GM21576 (cell line): ENCODE data around the gene LRRC63.

Experiments
- ATAC-seq: cut with Tn5 transposase; IDR thresholded peaks from one replicate; pipeline ENCODE4 v1.9.1; 2021; ENCODE audit warnings: mild to moderate bottlenecking, moderate library complexity; ENCODE audit not compliant: unreplicated experiment

LRRC63 gene

DNA sequence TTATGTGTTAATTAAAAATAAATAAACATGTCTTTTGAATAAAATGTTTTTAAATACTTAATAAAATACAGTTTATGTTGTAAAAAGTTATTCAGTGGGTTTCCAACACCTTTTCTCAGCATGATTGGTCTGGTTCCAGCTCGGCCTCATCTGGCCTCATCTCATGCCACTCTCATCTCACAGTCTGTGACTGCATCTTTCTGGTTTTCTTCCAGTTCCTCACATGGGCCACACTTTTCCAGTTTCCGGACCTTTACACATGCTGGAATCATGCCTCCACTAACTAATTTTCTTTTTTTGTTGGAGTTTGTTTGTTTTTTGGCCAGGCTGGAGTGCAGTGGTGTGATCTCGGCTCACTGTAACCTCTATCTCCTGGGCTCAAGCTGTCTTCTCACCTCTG lies 92.8 kb downstream of the LRRC63 start:
- no peak for ATAC-seq

DNA sequence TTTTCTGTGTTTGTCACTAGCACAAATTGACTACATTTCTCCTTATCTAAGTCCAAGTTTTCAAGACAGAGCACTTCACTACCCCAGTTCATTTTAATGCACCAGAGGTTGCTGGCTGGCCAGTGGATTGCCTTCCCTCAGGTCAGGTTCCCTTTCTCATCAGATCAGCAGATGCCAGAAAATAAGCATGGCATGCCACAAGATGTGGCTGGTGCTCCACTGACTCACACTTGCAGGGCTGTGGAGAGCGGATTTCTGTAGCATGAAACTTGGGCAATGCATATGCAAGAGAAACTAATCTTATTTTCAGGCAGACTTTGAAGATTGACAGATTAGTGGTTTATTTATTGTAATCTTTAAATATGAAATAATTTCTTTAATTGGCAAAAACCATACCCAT lies 95.8 kb downstream of the LRRC63 start:
- no peak for ATAC-seq

DNA sequence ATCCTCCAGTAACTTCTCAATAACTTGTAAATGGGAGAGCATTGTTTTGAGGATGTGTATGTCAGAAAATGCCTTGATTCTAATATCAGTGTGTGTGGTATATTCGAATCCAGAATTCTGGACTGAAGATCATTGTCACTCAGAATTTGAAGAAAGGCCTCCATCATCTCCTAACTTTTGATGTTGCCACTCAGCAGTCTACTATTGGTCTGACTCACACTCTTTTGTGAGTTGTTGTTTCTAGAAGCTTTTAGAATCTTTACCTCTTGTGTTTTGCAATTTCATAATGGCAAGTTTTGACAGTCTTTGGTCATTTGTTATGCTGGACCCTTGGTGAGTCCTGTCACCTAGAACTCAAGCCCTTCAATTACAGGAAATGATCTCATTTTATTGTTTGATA lies 98.3 kb downstream of the LRRC63 start:
- no peak for ATAC-seq

DNA sequence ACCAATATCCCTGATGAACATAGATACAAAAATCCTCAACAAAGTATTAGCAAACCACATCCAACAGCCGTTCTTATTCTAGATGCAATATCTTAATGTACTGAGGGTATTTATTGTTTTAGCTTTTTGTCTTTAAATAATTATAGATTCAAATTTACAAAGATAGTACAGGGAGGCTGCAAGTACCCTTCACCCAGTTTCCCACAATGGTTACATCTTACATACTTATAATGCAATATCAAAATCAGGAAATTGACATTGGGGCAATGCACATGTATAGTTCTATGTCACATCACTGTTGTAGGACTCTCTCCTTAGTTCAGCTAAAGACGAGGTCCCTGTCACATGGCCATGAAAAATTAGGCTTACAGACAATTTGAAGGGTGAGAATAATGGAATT lies 99.5 kb downstream of the LRRC63 start:
- ATAC-seq, result no peak

DNA sequence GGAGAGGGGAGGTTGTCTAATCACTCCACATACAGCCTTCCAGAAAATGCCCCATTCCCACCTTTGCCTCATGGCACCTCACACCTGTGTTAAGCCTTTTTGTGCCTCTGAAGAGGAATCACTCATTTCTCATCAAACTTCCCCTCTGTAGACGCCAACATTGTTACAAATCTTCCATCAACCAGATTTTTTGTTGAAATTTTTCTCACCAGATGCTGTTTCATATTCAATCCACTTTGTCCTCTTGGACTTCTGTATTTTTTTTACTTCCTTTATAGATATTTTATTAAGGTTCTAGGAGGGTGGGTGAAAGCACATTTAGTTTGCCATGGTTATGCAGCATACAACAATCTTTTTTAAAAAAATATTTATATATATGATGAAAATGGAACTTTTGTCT lies 101.3 kb downstream of the LRRC63 start:
- no peak for ATAC-seq

DNA sequence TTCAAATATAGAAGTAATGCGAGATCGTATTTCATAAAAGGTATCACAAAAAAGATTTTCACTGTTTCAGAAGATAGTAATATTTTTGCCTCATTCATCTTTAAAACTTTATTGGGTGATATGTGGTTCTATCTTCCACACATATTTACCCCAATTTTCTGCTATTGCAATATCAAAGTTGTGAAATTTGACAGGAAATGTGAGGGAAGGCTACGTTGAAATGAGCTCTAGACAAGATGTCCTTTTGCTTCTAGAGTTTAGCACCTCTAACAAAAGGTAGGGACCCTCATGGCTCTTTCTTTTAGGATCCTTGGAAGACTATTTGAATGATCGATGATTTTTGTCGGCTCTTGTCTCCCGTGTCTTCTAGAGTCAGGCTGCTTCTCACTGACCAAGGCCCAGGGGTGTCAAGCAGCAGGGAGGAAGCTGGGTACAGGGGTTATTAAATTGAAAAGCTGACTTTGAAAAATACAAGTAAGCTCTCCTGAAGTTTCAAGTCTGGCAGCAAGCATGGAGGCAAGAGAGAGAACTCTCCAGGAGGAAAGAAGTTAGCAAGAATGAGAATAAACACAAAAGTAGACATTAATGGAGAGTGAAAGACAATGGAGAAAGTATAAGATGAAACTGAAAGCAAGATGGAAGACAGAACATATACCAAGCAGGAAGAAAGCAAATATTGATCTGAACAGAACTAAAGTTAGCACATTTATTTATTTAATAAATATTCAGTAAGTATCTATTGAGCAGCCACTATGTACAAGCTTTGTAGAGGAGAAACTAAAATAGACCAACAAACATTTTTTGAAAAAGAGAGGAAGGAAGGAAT lies 101.9 kb downstream of the LRRC63 start:
- ATAC-seq, result no peak

DNA sequence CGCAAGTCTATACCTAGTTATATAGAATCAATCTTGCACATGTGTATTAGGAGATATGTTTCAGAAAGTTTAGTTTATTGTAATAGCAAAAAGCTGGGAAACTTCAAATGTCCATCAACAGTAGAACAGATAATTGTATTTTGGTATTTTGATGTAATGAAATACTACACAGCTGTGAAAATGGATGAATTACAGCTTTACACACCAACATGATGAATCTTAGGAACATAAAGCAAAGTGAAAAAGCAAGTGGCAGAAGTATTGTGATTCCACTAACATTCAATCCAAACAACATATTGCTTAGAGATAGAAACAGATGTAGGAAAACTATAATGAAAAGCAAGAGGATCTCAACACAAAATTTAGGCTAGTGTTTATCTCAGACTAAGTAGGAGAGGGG lies 102.9 kb downstream of the LRRC63 start:
- ATAC-seq, result no peak

DNA sequence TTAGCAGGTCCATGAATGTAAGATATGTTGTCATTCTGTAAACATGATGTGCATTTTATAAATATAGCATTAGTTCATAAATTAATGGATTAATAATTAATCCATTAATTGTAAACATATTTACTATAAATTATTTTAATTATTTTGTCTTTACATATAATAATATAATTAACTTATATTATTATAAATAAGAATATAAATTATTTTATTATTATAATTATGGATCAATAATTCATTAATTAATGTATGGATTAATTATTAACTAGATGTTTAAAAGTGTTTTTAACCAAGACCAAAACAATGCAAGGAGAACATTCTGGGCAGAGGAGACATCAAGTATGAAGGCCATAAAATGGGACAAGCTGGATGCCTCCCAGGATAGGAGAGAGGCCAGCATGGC lies 103.3 kb downstream of the LRRC63 start:
- ATAC-seq, result no peak

DNA sequence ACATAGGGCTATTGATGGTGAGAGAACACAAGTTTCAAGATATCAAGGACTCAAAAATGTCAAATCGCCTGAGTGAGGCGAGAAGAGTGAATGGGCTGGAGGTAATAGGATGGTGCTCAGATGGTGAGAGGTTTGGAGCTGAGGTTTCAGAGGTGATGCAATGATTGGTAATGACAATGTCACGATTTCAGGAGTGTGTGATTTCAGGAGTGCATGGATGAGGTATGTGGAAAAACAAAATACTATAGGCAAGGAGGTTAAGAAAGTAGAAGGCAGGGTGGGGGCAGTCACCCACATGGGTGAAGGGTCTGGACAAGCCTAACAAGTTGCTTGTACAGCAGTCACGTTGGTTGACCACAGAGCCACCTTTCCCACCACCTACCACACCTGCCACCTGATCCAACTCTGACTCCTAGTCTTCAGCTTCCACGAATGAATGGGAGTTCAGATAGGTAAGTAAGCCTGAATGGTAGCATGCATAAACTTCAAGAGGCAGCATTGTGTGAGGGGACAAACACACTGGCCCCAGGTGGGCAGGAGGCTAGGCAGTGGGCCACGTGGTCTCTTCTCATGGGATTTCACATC lies 103.9 kb downstream of the LRRC63 start:
- no peak for ATAC-seq

DNA sequence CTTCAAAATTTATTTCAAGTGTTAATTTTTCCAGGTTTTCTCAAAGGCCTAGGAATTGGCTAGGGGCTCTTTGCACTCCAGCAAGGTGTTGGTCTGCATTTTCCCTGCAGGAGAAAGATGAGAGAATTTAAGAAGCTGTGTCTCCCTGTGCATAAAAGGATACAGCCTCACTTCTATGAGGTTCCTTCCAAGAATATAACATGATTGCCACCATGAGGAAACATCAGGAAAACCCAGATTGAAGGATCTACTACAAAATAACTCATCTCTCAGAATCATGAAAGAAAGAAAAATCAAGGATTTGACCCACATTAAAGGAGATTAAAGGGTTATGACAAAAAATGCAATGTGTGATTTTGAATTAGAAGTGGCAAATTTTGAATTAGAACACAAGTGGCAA lies 105.4 kb downstream of the LRRC63 start:
- ATAC-seq, result no peak

DNA sequence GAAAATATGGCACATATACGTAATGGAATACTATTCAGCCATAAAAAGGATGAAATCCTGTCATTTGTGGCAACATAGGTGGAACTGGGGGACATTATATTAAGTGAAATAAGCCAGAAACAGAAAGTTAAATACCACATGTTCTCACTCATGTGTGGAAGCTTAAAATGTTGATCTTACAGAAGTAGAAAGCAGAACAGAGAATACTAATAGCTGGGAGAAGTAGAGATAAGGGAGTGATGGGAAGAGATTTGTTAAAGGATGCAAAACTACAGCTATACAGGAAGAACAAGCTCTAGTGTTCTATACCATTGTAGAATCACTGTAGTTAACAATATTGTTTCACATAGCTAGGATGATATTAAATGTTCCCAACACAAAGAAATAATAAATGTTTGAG lies 107.3 kb downstream of the LRRC63 start:
- no peak for ATAC-seq

DNA sequence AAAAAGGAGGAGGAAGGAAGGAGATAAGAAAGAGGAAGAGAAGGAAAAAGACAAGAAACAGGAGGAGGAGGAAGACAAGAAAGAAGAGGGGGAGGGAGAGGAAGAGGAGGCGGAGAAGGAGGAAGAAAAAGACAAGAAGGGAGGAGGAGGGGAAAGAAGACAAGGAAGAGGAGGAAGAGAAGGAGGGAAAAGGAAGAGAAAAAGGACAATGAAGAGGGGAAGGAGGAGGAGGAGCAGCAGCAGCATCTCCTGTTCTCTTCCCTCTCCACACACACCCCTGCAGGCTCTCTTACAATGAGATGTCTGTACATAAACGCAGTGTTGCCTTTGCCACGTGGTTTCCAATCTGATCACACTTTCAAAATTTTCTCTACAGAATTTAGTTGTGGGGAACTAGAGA lies 108.7 kb downstream of the LRRC63 start:
- no peak for ATAC-seq

DNA sequence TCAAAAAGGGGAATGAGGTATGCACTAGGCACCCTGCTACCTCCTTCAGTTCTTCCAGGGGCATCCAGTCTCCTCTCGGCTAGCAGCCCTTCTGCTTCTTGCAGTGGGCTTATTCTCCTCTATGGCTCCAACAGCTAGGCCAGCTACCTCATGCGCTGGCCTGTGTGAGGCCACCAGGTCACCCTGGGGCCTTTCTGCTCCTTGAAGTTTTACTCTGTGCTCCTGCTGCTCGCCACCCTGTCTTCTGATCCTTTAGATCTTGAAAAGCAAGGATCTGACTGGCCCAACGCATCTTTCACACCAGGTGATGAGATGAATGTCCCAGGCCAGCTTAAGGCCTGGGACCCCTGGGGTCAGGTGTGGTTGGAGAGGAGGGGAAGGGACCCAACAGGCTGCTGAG lies 109.1 kb downstream of the LRRC63 start:
- ATAC-seq, result no peak

DNA sequence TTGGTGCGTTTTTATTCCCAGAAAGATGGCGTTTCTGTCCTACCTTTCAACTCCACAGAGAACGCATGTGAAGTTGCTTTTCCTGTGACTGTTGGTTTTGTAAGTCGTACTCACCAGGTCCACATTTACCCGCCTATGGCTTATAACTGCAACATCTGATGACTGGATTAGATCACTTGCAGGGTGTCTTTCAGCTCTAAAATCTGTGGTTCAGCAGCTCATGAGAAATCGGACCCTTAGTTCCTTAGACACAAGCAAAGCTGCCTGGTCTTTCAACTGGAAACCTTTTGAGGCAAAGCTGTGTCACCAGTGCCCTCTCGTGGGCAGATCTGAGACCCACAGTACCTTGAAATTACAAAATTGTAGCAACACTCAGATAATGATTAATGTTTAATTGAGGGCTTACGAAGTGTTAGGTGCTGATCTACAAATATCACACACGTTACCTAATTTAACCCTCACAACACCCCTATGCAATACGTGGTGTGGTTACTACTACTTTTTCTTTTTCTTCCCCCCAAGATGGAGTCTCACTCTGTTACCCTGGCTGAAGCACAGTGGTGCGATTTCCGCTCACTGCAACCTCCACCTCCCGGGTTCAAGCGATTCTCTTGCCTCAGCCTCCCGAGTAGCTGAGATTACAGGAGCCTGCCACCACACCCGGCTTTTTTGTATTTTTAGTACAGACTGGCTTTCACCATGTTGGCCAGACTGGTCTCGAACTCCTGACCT lies 109.9 kb downstream of the LRRC63 start:
- no peak for ATAC-seq

DNA sequence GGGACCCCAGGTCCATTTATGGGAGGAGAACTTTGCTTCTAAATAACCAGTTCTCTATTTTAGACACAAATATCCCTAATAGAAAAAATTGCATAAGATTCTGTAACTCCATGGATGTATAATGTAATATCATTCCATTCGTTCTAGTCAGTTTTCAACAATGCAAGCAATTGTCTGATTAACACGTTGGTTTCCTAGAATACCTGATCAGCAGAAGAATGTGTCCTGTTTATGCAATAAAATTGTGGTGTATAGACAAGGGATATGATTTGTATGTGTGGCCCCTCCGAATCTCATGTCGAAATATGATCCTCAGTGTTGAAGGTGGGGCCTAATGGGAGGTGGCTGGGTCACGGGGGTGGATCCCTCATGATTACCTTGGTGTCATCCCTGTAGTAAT lies 113.2 kb downstream of the LRRC63 start:
- no peak for ATAC-seq
